Keratinocyte (primary cell): Measurements from ENCODE around the gene B9D1. TPM values are rescaled to one million over a fixed set of nuclear protein-coding genes. Genes with fewer than 3 reads are reported as not detected.
A peak's percentile ranks its signal among the peaks of the same experiment; 100 is the strongest.

Experiments
- DNase-seq: peaks from one replicate; pipeline ENCODE4 v3.0.0-alpha.2; 2011; ENCODE audit warnings: low read depth, missing footprints, low spot score
- FAIRE-seq: peaks from 2 replicates; lab custom pipeline; 2011; peaks lifted over from hg19 to GRCh38; lab: Jason Lieb, UNC
- H2AFZ ChIP-seq: 2 replicates; pipeline ENCODE4 v1.6.0; 2012; ENCODE audit warnings: low read length, control low read depth, inconsistent platforms; ENCODE audit not compliant: control insufficient read depth
- H3K27ac ChIP-seq: 2 replicates; pipeline ENCODE4 v1.5.1; 2011; ENCODE audit warnings: low read length; ENCODE audit not compliant: control insufficient read depth, insufficient read depth
- H3K27me3 ChIP-seq: 3 replicates; pipeline ENCODE4 v1.6.0; 2011; ENCODE audit warnings: low read length; ENCODE audit not compliant: control insufficient read depth, insufficient read depth; ENCODE audit errors: extremely low read depth
- H3K36me3 ChIP-seq, 2 experiments: 2 replicates in 1 of 2; 3 replicates in 1 of 2; pipeline ENCODE4 v1.5.1; 2011; ENCODE audit warnings: low read length in 2 of 2, mild to moderate bottlenecking in 1 of 2; ENCODE audit not compliant: control insufficient read depth in 2 of 2, insufficient read depth in 2 of 2; ENCODE audit errors: extremely low read depth in 1 of 2
- H3K4me1 ChIP-seq: 3 replicates; pipeline ENCODE4 v1.5.1; 2011; ENCODE audit warnings: low read length; ENCODE audit not compliant: control insufficient read depth, insufficient read depth; ENCODE audit errors: extremely low read depth
- H3K4me2 ChIP-seq: 3 replicates; pipeline ENCODE4 v1.6.0; 2011; ENCODE audit warnings: low read depth, low read length; ENCODE audit not compliant: control insufficient read depth, insufficient read depth; ENCODE audit errors: extremely low read depth
- H3K4me3 ChIP-seq, 3 experiments: fragments of 200-600 bp in 1 of 3; sonication (generic) in 1 of 3; 2 replicates in 2 of 3; 3 replicates in 1 of 3; pipeline ENCODE4 v1.5.1; 2011 to 2016; ENCODE audit warnings: low read length in 3 of 3, mild to moderate bottlenecking in 3 of 3, control low read depth in 2 of 3, inconsistent platforms in 1 of 3, low read depth in 1 of 3, mixed read lengths in 1 of 3, mixed run types in 1 of 3, moderate library complexity in 1 of 3; ENCODE audit not compliant: control insufficient read depth in 2 of 3, insufficient read depth in 2 of 3; ENCODE audit errors: extremely low read depth in 1 of 3
- H3K79me2 ChIP-seq: 2 replicates; pipeline ENCODE4 v1.6.0; 2012; ENCODE audit warnings: low read length; ENCODE audit not compliant: control insufficient read depth, insufficient read depth
- H3K9ac ChIP-seq: 3 replicates; pipeline ENCODE4 v1.6.0; 2011; ENCODE audit warnings: low read length; ENCODE audit not compliant: control insufficient read depth, insufficient read depth; ENCODE audit errors: extremely low read depth
- H3K9me1 ChIP-seq: 3 replicates; pipeline ENCODE4 v1.6.0; 2011; ENCODE audit warnings: low read length; ENCODE audit not compliant: control insufficient read depth, insufficient read depth; ENCODE audit errors: extremely low read depth
- H3K9me3 ChIP-seq: 2 replicates; pipeline ENCODE4 v1.5.1; 2012; ENCODE audit warnings: low read depth, low read length; ENCODE audit not compliant: control insufficient read depth
- H4K20me1 ChIP-seq: 3 replicates; pipeline ENCODE4 v1.6.0; 2011; ENCODE audit warnings: low read length; ENCODE audit not compliant: control insufficient read depth, insufficient read depth; ENCODE audit errors: extremely low read depth
- CTCF ChIP-seq, 3 experiments: IDR thresholded peaks in 1 of 3; conservative IDR thresholded peaks in 1 of 3; optimal IDR thresholded peaks in 1 of 3; 2 replicates in 2 of 3; 3 replicates in 1 of 3; pipeline versions ENCODE3 to v1.5.1; 2011; ENCODE audit warnings: low read length in 3 of 3, mild to moderate bottlenecking in 3 of 3, moderate library complexity in 2 of 3, control low read depth in 1 of 3, inconsistent platforms in 1 of 3; ENCODE audit not compliant: insufficient read depth in 2 of 3; ENCODE audit errors: extremely low read depth in 1 of 3
- EZH2 ChIP-seq: IDR thresholded peaks from one replicate; pipeline ENCODE4 v1.6.1; 2012; ENCODE audit warnings: inconsistent platforms, mild to moderate bottlenecking, low read length, moderate library complexity
- dilution Hi-C: fragments of 300-500 bp; cut with MboI; formaldehyde crosslinking; loops from one replicate; pipeline ENCODE4 v1.7.0; 2020; ENCODE audit warnings: low sequenced_read_pairs; ENCODE audit not compliant: extremely low pct_ligation_motif_present
- polyA plus RNA-seq, 5 experiments: library from polyadenylated mRNA; depleted of rRNA in 3 of 5; stranded (reverse) in 3 of 5; stranded (forward) in 1 of 5; unstranded in 1 of 5; fragments of >200 nt; gene quantifications; 1 replicate in 1 of 5; 2 replicates in 3 of 5; 3 replicates in 1 of 5; pipeline versions ENCODE4 v1.2.1 to v1.2.3, GENCODE V29; 2011 to 2012; ENCODE audit warnings: missing spikeins in 2 of 5, low read depth in 1 of 5, low replicate concordance in 1 of 5

Gene B9D1
- polyA plus RNA-seq, 1 donor (not counting 4 experiments of a cell fraction or from before 2014, with no cell fraction given), result 30.3 TPM

- H3K4me1 ChIP-seq, result peaks cover 14% of the 10 kb centered on the region
- peak overlapping the region; percentile 42 for H2AFZ ChIP-seq
- no peaks in the 10 kb centered on the region for H3K79me2 ChIP-seq
- H3K36me3 ChIP-seq, result no peaks in the 10 kb centered on the region
- H3K9ac ChIP-seq, result no peak overlapping the region
- dilution Hi-C loops, result no loop called here
- no peak overlapping the region for H3K27ac ChIP-seq
- H3K4me2 ChIP-seq, result peak overlapping the region; percentile 55
- H3K9me3 ChIP-seq, result no peaks in the 10 kb centered on the region
- H4K20me1 ChIP-seq, result no peaks in the 10 kb centered on the region
- FAIRE-seq (peak; percentile 94), DNase-seq (peak; percentile 53)
- peak overlapping the region in 1 of 3 experiments; percentile 31 for H3K4me3 ChIP-seq
- H3K9me1 ChIP-seq, result peaks cover 2% of the 10 kb centered on the region
- TF ChIP-seq CTCF (optimal IDR thresholded peaks at IDR 0.05 in 1 of 3, IDR thresholded peaks at IDR 0.05 in 1 of 3, conservative IDR thresholded peaks at IDR 0.05 in 1 of 3; ENCODE audit: extremely low read depth in 1 of 3, insufficient read depth in 2 of 3, low read length in 3 of 3) (no peak), EZH2 (no peak)
- H3K27me3 ChIP-seq, result peaks cover 4% of the 10 kb centered on the region
Measured at GRCh38 chr17:19409509-19409908, 47.0 kb upstream of the B9D1 start.

GRCh38 chr17:19409066-19409465, 46.5 kb upstream of the B9D1 start:
- H3K4me2 ChIP-seq, result no peak overlapping the region
- no peaks in the 10 kb centered on the region for H3K36me3 ChIP-seq
- peak overlapping the region; percentile 38 for H2AFZ ChIP-seq
- peaks cover 14% of the 10 kb centered on the region for H3K4me1 ChIP-seq
- no peak overlapping the region for H3K4me3 ChIP-seq
- no peaks in the 10 kb centered on the region for H3K27me3 ChIP-seq
- H3K9me3 ChIP-seq, result no peaks in the 10 kb centered on the region
- H3K9ac ChIP-seq, result no peak overlapping the region
- peaks cover 2% of the 10 kb centered on the region for H3K9me1 ChIP-seq
- TF ChIP-seq CTCF (optimal IDR thresholded peaks at IDR 0.05 in 1 of 3, IDR thresholded peaks at IDR 0.05 in 1 of 3, conservative IDR thresholded peaks at IDR 0.05 in 1 of 3; ENCODE audit: extremely low read depth in 1 of 3, insufficient read depth in 2 of 3, low read length in 3 of 3) (no peak), EZH2 (no peak)
- H3K27ac ChIP-seq, result no peak overlapping the region
- no peak for FAIRE-seq
- dilution Hi-C loops, result no loop called here
- no peaks in the 10 kb centered on the region for H3K79me2 ChIP-seq
- DNase-seq, result no peak
- H4K20me1 ChIP-seq, result no peaks in the 10 kb centered on the region
